NCI-H146 (cell line): ENCODE measurements around the gene ESPNL.
"Not testable (repeated sequence)": the region's sequence is repeated elsewhere in the genome, so short reads cannot be mapped to it uniquely, and the experiment has no call there.

Experiments
- DNase-seq: peaks from one replicate; lab custom pipeline; 2025; lab: John Stamatoyannopoulos, UW

The ESPNL gene

DNA sequence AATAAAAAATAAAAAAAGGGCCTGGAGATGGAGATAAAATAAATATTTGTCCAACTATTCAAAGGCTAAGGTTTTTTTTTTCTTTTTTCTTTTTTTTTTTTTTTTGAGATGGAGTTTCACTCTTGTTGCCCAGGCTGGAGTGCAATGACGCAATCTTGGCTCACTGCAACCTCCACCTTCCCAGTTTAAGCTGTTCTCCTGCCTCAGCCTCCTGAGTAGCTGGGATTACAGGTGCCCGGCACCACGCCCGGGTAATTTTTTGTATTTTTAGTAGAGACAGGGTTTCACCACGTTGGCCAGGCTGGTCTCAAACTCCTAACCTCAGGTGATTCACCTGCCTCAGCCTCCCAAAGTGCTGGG is 70.9 kb downstream of the ESPNL start:
- DNase-seq: not testable (repeated sequence)

DNA sequence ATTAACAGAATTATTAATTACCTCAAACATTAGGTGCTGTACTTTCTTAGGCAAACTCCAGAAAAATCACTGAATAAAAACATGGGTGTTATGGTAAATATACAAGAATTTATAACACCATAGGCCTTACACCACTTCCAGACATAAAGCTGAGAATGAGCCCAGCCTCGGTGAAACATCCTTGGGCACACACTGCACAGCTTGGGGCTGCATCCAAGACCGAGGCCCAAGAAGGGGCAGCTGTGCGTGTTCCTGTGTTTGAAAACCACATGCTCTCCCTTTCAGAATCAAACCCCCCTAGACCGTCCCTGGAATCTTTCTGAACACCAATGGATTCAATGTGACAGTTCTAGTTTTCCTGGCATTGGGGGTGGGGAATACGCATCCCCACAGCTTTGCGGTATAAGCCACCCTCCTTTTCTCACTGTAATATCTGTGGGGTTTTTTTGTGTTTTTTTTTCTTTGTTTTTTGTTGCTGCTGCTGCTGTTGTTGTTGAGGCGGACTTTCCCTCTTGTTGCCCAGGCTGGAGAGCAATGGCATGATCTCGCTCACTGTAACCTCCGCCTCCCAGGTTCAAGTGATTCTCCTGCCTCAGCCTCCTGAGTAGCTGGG is 71.5 kb downstream of the ESPNL start:
- DNase-seq: no peak

DNA sequence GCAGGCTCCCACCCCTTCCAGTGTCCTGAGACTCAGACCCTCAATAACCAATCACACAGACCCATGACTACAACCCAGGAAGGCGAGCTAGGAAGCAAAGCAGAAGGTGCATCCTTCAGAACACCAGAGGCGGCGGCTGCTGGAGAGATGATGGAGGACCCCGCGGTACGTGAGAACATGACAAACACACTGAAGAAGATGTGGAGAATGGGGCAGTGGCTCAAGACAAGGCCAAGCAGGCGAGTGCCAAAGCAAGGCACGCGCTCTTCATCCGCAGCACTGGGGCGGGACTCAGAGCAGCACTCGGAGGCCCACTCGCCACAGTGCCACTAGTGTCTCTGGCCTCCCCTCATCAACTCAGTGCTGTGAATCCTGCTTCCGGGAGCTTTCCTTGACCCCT is 72.3 kb downstream of the ESPNL start:
- no peak for DNase-seq

DNA sequence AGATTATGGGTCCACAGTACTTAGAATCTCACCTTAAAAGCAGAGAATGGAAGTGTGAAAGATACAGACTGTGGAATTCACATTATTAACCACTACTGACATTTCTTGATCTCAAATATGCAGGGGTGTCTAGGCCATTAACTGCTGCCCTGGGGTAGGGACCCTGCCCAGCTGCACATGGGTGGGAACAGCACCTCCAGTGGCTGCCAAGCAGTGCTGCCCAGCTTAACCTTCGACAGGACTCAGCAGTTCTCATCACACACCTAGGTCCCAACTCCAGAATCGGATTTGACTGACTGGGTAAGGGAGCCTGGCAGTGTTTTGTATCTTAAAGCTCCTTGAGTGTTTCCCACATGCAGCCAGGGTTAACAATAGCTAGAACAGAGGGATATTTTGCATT is 73.6 kb downstream of the ESPNL start:
- DNase-seq: no peak

DNA sequence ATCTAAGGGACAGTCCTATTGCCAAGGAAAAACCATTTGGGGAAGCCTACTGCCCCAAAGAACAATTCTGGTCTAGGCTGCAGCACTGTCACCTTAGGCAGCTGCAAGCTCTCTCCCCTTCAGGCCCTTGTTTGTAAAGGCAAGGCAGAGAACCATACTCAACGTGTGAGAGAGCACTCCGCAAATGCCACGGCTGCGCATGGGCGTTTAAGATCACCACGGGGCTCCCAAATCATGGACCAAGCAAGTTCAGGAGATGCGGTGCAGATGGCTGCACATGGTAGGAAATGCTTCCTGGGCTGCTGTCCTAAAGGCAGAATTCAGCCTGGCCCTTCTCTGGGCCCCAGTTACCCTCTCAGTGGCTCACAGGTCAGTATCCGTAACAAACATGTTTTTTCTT is 74.2 kb downstream of the ESPNL start:
- no peak for DNase-seq

DNA sequence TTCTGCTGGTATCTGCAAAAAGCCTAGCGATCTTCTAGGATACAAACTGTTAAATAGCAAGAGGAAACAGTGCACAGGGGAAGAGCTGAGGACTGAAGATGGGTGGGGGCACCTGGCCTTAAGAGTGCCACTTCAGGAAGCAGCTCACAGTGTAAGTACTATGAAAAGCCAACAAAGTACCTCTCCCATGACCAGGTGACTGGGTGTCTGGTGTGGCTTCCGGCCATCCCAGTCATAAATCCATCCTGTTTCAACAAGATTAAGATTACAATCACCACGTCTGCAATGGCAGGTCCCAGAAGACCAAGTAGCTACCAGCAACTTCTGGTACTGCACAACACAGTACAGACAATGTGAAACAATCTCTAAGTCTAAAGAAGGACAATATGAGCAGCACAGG is 74.6 kb downstream of the ESPNL start:
- no peak for DNase-seq

DNA sequence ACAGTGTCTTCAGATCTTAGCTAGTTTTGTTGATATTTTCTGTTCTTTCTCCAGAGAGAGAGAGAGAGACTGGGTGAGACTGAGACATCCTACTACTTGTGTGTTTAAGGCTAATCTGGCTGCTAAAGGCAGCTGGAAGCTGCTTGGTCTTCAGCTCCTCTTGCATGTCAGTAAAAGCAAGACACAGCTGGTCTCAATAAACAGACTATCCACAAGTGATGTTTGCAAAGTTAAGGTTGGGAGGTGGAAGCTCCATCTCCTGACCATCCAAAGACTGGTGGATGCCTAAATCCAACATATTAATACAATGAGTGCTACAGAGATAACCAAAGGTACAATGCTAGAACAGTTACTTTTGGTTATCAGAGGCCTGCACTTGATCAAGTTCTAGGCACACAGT is 76.5 kb downstream of the ESPNL start:
- DNase-seq: no peak

DNA sequence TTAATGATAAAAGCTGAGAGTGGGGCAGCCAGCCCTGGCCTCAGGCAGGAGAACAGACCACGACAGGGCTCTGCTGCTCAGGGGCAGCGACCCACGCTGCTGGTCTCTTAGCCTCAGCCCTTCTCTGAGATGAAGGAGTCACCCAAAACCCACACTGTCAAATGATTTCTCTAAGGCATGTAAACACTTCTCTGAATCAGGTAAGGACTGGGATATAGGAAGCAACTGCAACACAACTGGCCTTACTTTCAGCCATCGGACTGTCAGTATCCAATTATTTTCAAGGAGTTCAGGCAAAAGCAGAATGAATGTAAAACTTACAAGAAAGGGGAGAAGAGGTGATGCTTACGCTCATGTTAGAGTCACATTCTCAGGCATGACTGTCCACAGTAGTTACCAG is 80.4 kb downstream of the ESPNL start:
- DNase-seq: no peak

DNA sequence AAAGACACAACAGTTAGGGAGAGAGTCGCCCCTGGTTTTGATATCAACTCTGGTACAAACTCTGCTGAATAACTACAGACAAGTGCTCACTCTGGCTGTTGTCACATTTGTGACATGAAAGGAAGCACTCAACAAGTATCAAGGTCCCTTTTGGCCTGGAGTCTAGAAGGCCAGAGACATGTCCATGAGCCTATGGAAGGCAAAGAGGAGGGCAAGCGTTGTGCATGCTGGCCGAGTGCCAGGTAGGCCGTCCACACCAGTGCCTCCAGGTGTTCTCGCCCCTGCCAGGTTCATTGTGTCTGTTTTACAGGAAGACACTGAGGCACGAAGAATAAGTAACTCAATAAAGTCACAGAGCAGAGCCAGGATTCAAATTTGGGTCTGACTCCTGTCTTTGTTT is 82.2 kb downstream of the ESPNL start:
- DNase-seq: no peak
